CD14-positive monocyte (primary cell): ENCODE results near the gene SLC6A8. TPM values are rescaled to one million over a fixed set of nuclear protein-coding genes. Genes with fewer than 3 reads are reported as not detected.

Source experiments
- DNase-seq, 3 donors: peaks; one replicate each; pipeline ENCODE4 v3.0.0-alpha.2; 2011 to 2022
- H2AFZ ChIP-seq: 2 replicates; pipeline ENCODE4 v1.6.0; 2012; ENCODE audit warnings: mild to moderate bottlenecking, low read depth, low read length, inconsistent platforms; ENCODE audit not compliant: insufficient read depth, poor library complexity, severe bottlenecking
- H3K27ac ChIP-seq, 2 donors: 1 replicate in 1 of 2; 2 replicates in 1 of 2; pipeline ENCODE4 v1.5.1; 2012 to 2013; ENCODE audit warnings: low read length in 2 of 2, control low read depth in 1 of 2, inconsistent platforms in 1 of 2, low read depth in 1 of 2, mild to moderate bottlenecking in 1 of 2
- H3K27me3 ChIP-seq, 2 donors: one replicate each; pipeline versions ENCODE4 v1.6.0 to v1.6.1; 2011 to 2013; ENCODE audit warnings: low read length in 2 of 2; ENCODE audit not compliant: control insufficient read depth in 2 of 2, insufficient read depth in 2 of 2
- H3K36me3 ChIP-seq, 2 donors: replicated peaks in 1 of 2; 1 replicate in 1 of 2; 2 replicates in 1 of 2; pipeline versions ENCODE4 v1.5.1 to v1.6.1; 2012 to 2013; ENCODE audit warnings: low read length in 2 of 2, control low read depth in 1 of 2, inconsistent platforms in 1 of 2, mild to moderate bottlenecking in 1 of 2; ENCODE audit not compliant: insufficient read depth in 2 of 2, control insufficient read depth in 1 of 2
- H3K4me1 ChIP-seq, 2 donors: 1 replicate in 1 of 2; 2 replicates in 1 of 2; pipeline versions ENCODE4 v1.5.1 to v1.6.1; 2012 to 2013; ENCODE audit warnings: low read length in 2 of 2, control low read depth in 1 of 2, inconsistent platforms in 1 of 2, mild to moderate bottlenecking in 1 of 2, moderate library complexity in 1 of 2; ENCODE audit not compliant: insufficient read depth in 2 of 2, control insufficient read depth in 1 of 2
- H3K4me2 ChIP-seq: replicated peaks from 2 replicates; pipeline ENCODE3; 2012; ENCODE audit warnings: low read length, moderate library complexity, mild to moderate bottlenecking; ENCODE audit not compliant: poor library complexity, severe bottlenecking; ENCODE audit errors: extremely low read depth
- H3K4me3 ChIP-seq, 3 experiments: fragments of 200-600 bp in 1 of 3; sonication (generic) in 1 of 3; replicated peaks in 1 of 3; 1 replicate in 2 of 3; 2 replicates in 1 of 3; pipeline ENCODE4 v1.5.1; 2011 to 2013; ENCODE audit warnings: low read length in 3 of 3, mild to moderate bottlenecking in 3 of 3, control low read depth in 2 of 3, low read depth in 2 of 3, inconsistent platforms in 1 of 3, moderate library complexity in 1 of 3
- H3K79me2 ChIP-seq: 2 replicates; pipeline ENCODE4 v1.6.0; 2012; ENCODE audit warnings: mild to moderate bottlenecking, control low read depth, inconsistent platforms, low read length, moderate library complexity; ENCODE audit not compliant: insufficient read depth
- H3K9ac ChIP-seq: 2 replicates; pipeline ENCODE4 v1.6.0; 2017; ENCODE audit warnings: low read length, mild to moderate bottlenecking; ENCODE audit not compliant: insufficient read depth, poor library complexity, severe bottlenecking
- H3K9me3 ChIP-seq, 2 donors: replicated peaks in 1 of 2; 1 replicate in 1 of 2; 2 replicates in 1 of 2; pipeline versions ENCODE4 v1.5.1 to v1.6.1; 2012 to 2013; ENCODE audit warnings: low read length in 2 of 2, control low read depth in 1 of 2; ENCODE audit not compliant: control insufficient read depth in 1 of 2, insufficient read depth in 1 of 2
- H4K20me1 ChIP-seq: 2 replicates; pipeline ENCODE4 v1.6.0; 2012; ENCODE audit warnings: mild to moderate bottlenecking, low read length, control low read depth, moderate library complexity; ENCODE audit not compliant: insufficient read depth
- H3K27ac Mint-ChIP-seq, 7 donors: one replicate each; pipeline ENCODE4 v1.8.0; 2020; ENCODE audit warnings: mild to moderate bottlenecking in 7 of 7, mixed read lengths in 7 of 7, moderate library complexity in 6 of 7, inconsistent platforms in 2 of 7
- H3K27me3 Mint-ChIP-seq, 3 donors: one replicate each; pipeline ENCODE4 v1.8.0; 2021 to 2022; ENCODE audit warnings: low read depth in 3 of 3, mild to moderate bottlenecking in 3 of 3, mixed read lengths in 3 of 3, moderate library complexity in 3 of 3, inconsistent platforms in 1 of 3
- H3K36me3 Mint-ChIP-seq, 2 donors: one replicate each; pipeline ENCODE4 v1.8.0; 2020; ENCODE audit warnings: mixed read lengths in 2 of 2, inconsistent platforms in 1 of 2, mild to moderate bottlenecking in 1 of 2
- H3K4me1 Mint-ChIP-seq: one replicate; pipeline ENCODE4 v1.8.0; 2020; ENCODE audit warnings: mild to moderate bottlenecking, mixed read lengths
- H3K4me3 Mint-ChIP-seq, 2 donors: one replicate each; pipeline ENCODE4 v1.8.0; 2020; ENCODE audit warnings: mild to moderate bottlenecking in 2 of 2, mixed read lengths in 2 of 2, moderate library complexity in 1 of 2
- H3K9me3 Mint-ChIP-seq, 7 donors: one replicate each; pipeline ENCODE4 v1.8.0; 2020 to 2022; ENCODE audit warnings: mixed read lengths in 7 of 7, mild to moderate bottlenecking in 6 of 7, moderate library complexity in 6 of 7, inconsistent platforms in 2 of 7
- WGBS: methylation state at CpG from one replicate; pipeline ENCODE4 v1.1.5; 2013; ENCODE audit warnings: missing lambda C conversion rate; ENCODE audit not compliant: insufficient coverage; 5-methylcytosine and 5-hydroxymethylcytosine counted together
- intact Hi-C, 2 donors: fragments of 100-400 bp; cut with micrococcal nuclease; formaldehyde crosslinking; loops; one replicate each; pipeline versions ENCODE4 v1.15.0 to v1.15.1; 2023
- polyA plus RNA-seq, 3 donors: library from polyadenylated mRNA; depleted of rRNA in 1 of 3; unstranded in 2 of 3; stranded (reverse) in 1 of 3; fragments of 300-500 nt in 2 of 3; fragments of >200 nt in 1 of 3; fragmentation: Illumina TruSeq in 2 of 3; gene quantifications; 1 replicate in 2 of 3; 2 replicates in 1 of 3; pipeline ENCODE4 v1.2.3, GENCODE V29; 2012 to 2021
- TF ChIP-seq, protein P1 (sequence below): fragments of 200-600 bp; IDR thresholded peaks from one replicate; pipeline ENCODE4 v1.8.0; 2022; ENCODE audit warnings: antibody characterized with exemption, mild to moderate bottlenecking

SLC6A8 gene
- polyA plus RNA-seq, 3 donors, result 0.23 to 5.6 (median 0.85) TPM

DNA sequence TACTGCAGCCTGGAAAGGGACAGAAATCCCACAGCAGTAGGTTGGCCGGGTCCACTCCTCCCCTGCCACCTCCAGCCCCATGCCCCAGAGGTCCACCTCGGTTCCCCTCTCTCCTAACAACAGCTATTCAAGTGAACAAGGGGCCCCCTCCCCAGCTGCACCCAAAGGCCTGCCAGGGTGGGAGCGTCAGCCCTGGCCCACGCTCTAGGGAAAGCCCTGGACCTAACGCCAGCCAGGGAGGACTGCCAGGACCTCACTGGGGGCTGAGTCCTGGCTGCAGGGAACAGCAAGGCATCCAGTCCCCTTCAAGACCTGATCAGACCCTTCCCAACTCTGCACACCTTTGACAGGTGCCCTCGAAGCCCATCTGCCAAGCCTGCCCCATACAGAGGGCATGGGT lies 13.2 kb downstream of the SLC6A8 start:
- 100% methylated on average over 1 of the region's 6 CpGs for WGBS
- Histone ChIP-seq H3K9me3 (no peaks in the 10 kb centered on the region), H3K27ac (no peak overlapping the region), H3K36me3 (peaks cover 56 to 71% of the 10 kb centered on the region in 2 donors), H3K4me1 (no peaks in the 10 kb centered on the region), H3K79me2 (no peaks in the 10 kb centered on the region), H2AFZ (no peak overlapping the region), H3K4me2 (no peak overlapping the region), H3K4me3 (no peak overlapping the region), H3K9ac (no peak overlapping the region), H3K27me3 (no peaks in the 10 kb centered on the region), H4K20me1 (peaks cover 32% of the 10 kb centered on the region)
- H3K4me3 Mint-ChIP-seq, result no peak overlapping the region
- no peaks in the 10 kb centered on the region for H3K4me1 Mint-ChIP-seq
- intact Hi-C loops, result no loop called here
- peaks cover 52 to 81% of the 10 kb centered on the region in 2 donors for H3K36me3 Mint-ChIP-seq
- peaks cover 0 to 3% (median 0%) of the 10 kb centered on the region in 7 donors for H3K9me3 Mint-ChIP-seq
- TF ChIP-seq, protein P1, sequence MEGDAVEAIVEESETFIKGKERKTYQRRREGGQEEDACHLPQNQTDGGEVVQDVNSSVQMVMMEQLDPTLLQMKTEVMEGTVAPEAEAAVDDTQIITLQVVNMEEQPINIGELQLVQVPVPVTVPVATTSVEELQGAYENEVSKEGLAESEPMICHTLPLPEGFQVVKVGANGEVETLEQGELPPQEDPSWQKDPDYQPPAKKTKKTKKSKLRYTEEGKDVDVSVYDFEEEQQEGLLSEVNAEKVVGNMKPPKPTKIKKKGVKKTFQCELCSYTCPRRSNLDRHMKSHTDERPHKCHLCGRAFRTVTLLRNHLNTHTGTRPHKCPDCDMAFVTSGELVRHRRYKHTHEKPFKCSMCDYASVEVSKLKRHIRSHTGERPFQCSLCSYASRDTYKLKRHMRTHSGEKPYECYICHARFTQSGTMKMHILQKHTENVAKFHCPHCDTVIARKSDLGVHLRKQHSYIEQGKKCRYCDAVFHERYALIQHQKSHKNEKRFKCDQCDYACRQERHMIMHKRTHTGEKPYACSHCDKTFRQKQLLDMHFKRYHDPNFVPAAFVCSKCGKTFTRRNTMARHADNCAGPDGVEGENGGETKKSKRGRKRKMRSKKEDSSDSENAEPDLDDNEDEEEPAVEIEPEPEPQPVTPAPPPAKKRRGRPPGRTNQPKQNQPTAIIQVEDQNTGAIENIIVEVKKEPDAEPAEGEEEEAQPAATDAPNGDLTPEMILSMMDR, result no peak
- H3K27ac Mint-ChIP-seq, result no peak overlapping the region
- no peak for DNase-seq
- peaks cover 0 to 14% (median 0%) of the 10 kb centered on the region in 3 donors for H3K27me3 Mint-ChIP-seq

- H3K27ac Mint-ChIP-seq, result peak overlapping the region in 1 of 7 donors; percentile 18
- 100% methylated on average over 1 of the region's 12 CpGs for WGBS
- TF ChIP-seq, protein P1, result no peak
- no peak for DNase-seq
- H3K36me3 Mint-ChIP-seq, result peaks cover 56 to 82% of the 10 kb centered on the region in 2 donors
- H3K4me3 ChIP-seq, result no peak overlapping the region
- H3K36me3 ChIP-seq, result peaks cover 59 to 71% of the 10 kb centered on the region in 2 donors
- H3K4me3 Mint-ChIP-seq, result no peak overlapping the region
- no peaks in the 10 kb centered on the region for H3K4me1 Mint-ChIP-seq
- H3K27me3 Mint-ChIP-seq, result peaks cover 0 to 16% (median 0%) of the 10 kb centered on the region in 3 donors
- H3K9me3 Mint-ChIP-seq, result peaks cover 0 to 3% (median 0%) of the 10 kb centered on the region in 7 donors
- no peaks in the 10 kb centered on the region for H3K4me1 ChIP-seq
- H3K9ac ChIP-seq, result no peak overlapping the region
- H4K20me1 ChIP-seq, result peaks cover 40% of the 10 kb centered on the region
- no peaks in the 10 kb centered on the region for H3K79me2 ChIP-seq
- H2AFZ ChIP-seq, result no peak overlapping the region
- intact Hi-C loops, result no loop called here
- H3K4me2 ChIP-seq, result no peak overlapping the region
- H3K27ac ChIP-seq, result no peak overlapping the region
- no peaks in the 10 kb centered on the region for H3K27me3 ChIP-seq
- no peaks in the 10 kb centered on the region for H3K9me3 ChIP-seq
These were observed 14.0 kb downstream of the SLC6A8 start for GRCh38 chrX:153701706-153702105.
